NT2/D1 (cell line): ENCODE results near the gene DUSP5.

Experiments
- DNase-seq: peaks from one replicate; pipeline ENCODE4 v3.0.0-alpha.2; 2011; ENCODE audit warnings: low read depth, low spot score
- H3K27me3 ChIP-seq: 2 replicates; pipeline ENCODE4 v1.6.0; 2011; ENCODE audit warnings: mild to moderate bottlenecking; ENCODE audit not compliant: insufficient read length, insufficient read depth
- H3K36me3 ChIP-seq: 2 replicates; pipeline ENCODE4 v1.6.1; 2011; ENCODE audit warnings: mild to moderate bottlenecking, low read length, mixed read lengths; ENCODE audit not compliant: insufficient read depth, insufficient read length
- H3K4me1 ChIP-seq: 2 replicates; pipeline ENCODE4 v1.5.1; 2011; ENCODE audit not compliant: insufficient read depth, insufficient read length
- H3K4me3 ChIP-seq: 2 replicates; pipeline ENCODE4 v1.5.1; 2011; ENCODE audit warnings: low read depth; ENCODE audit not compliant: insufficient read length
- H3K9ac ChIP-seq: 2 replicates; pipeline ENCODE4 v1.6.0; 2011; ENCODE audit warnings: low read depth; ENCODE audit not compliant: insufficient read length
- H3K9me3 ChIP-seq: 2 replicates; pipeline ENCODE4 v1.5.1; 2011; ENCODE audit warnings: mild to moderate bottlenecking, low read length; ENCODE audit not compliant: insufficient read depth
- SUZ12 ChIP-seq: IDR thresholded peaks from 2 replicates; pipeline ENCODE4 v1.6.1; 2011; ENCODE audit not compliant: insufficient read length, insufficient read depth; ENCODE audit errors: extremely low read depth
- YY1 ChIP-seq: IDR thresholded peaks from 2 replicates; pipeline ENCODE4 v1.6.1; 2011; ENCODE audit not compliant: insufficient read length, insufficient read depth
- ZNF274 ChIP-seq: IDR thresholded peaks from 2 replicates; pipeline ENCODE4 v1.6.1; 2011; ENCODE audit warnings: mild to moderate bottlenecking, low read depth, low read length

DUSP5 gene

GRCh38 chr10:110510086-110510485, 12.4 kb downstream of the DUSP5 start:
- Histone ChIP-seq H3K9ac (no peak overlapping the region), H3K4me1 (no peaks in the 10 kb centered on the region), H3K27me3 (no peaks in the 10 kb centered on the region), H3K9me3 (no peaks in the 10 kb centered on the region), H3K36me3 (peaks cover 81% of the 10 kb centered on the region), H3K4me3 (no peak overlapping the region)
- no peak for TF ChIP-seq YY1
- no peak for TF ChIP-seq SUZ12
- no peak for TF ChIP-seq ZNF274
- DNase-seq, result no peak

DNA sequence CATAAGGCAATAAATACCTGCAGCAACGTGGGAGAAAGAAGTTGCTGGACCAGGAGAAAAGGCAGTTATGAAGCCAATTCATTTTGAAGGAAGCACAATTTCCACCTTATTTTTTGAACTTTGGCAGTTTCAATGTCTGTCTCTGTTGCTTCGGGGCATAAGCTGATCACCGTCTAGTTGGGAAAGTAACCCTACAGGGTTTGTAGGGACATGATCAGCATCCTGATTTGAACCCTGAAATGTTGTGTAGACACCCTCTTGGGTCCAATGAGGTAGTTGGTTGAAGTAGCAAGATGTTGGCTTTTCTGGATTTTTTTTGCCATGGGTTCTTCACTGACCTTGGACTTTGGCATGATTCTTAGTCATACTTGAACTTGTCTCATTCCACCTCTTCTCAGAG, 13.0 kb downstream of the DUSP5 start:
- H3K4me1 ChIP-seq, result no peaks in the 10 kb centered on the region

GRCh38 chr10:110511734-110512449, 14.2 kb downstream of the DUSP5 start:
- H3K4me1 ChIP-seq, result no peaks in the 10 kb centered on the region
- H3K36me3 ChIP-seq, result peaks cover 63% of the 10 kb centered on the region
- DNase-seq, result no peak
- no peaks in the 10 kb centered on the region for H3K27me3 ChIP-seq
- no peak overlapping the region for H3K9ac ChIP-seq
- no peaks in the 10 kb centered on the region for H3K9me3 ChIP-seq
- no peak overlapping the region for H3K4me3 ChIP-seq
- TF ChIP-seq SUZ12 (no peak), ZNF274 (no peak), YY1 (no peak)

More for the DNA sequence above, 13.0 kb downstream of the DUSP5 start:
- TF ChIP-seq ZNF274 (no peak), YY1 (no peak), SUZ12 (no peak)
- DNase-seq, result no peak
- Histone ChIP-seq H3K9me3 (no peaks in the 10 kb centered on the region), H3K27me3 (no peaks in the 10 kb centered on the region), H3K36me3 (peaks cover 74% of the 10 kb centered on the region), H3K9ac (no peak overlapping the region), H3K4me3 (no peak overlapping the region)

- Histone ChIP-seq H3K27me3 (no peaks in the 10 kb centered on the region), H3K36me3 (peaks cover 55% of the 10 kb centered on the region), H3K9me3 (no peaks in the 10 kb centered on the region), H3K4me3 (no peak overlapping the region), H3K9ac (no peak overlapping the region), H3K4me1 (no peaks in the 10 kb centered on the region)
- TF ChIP-seq SUZ12, result no peak
- no peak for TF ChIP-seq ZNF274
- no peak for TF ChIP-seq YY1
- no peak for DNase-seq
Observed at GRCh38 chr10:110512461-110513187, 14.9 kb downstream of the DUSP5 start.

DNA sequence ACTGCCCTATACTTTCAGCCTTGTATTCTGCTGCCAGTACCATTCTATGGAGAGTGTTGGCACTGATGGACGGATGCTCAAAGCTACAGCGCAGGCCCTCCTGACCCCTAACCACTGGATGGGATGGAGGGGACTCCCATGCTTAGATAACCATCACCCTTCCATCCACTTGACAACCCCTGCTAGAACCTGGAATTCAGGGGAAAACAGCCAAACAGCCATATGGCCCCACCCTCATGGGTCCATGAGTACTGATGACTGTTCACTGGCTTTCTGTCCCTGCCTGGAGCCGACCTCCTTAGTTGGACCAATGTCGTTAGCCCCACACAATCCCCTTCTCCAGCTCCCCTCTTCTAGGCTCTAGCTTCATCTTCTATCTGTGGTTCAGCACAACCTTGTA, 16.2 kb downstream of the DUSP5 start:
- TF ChIP-seq YY1 (no peak), ZNF274 (no peak), SUZ12 (no peak)
- Histone ChIP-seq H3K27me3 (no peaks in the 10 kb centered on the region), H3K9me3 (no peaks in the 10 kb centered on the region), H3K9ac (no peak overlapping the region), H3K36me3 (peaks cover 43% of the 10 kb centered on the region), H3K4me1 (no peaks in the 10 kb centered on the region), H3K4me3 (no peak overlapping the region)
- no peak for DNase-seq

DNA sequence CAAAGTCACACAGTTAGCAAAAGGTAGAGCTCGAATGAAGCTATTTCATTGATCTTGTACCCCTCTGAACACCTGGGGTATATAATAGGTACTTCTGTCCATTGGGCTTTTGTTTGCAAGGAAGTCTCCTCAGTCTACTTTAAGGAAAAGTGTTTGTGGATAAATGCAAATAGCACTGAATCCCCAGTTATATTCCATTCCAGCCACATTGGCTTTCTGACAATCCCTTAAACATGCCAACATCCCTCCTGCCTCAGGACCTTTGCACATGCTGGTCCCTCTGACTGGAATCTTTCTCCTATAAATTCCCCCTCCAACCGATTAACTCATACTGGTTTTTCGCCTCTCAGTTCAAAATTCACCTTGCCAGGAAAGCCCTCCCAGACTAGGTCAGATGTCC, 17.1 kb downstream of the DUSP5 start:
- H3K27me3 ChIP-seq, result no peaks in the 10 kb centered on the region
- no peaks in the 10 kb centered on the region for H3K9me3 ChIP-seq
- DNase-seq, result no peak
- H3K4me1 ChIP-seq, result no peaks in the 10 kb centered on the region
- no peak for TF ChIP-seq YY1
- TF ChIP-seq ZNF274, result no peak
- no peak for TF ChIP-seq SUZ12
- peaks cover 34% of the 10 kb centered on the region for H3K36me3 ChIP-seq
- H3K9ac ChIP-seq, result no peak overlapping the region
- no peak overlapping the region for H3K4me3 ChIP-seq

- TF ChIP-seq SUZ12 (no peak), YY1 (no peak), ZNF274 (no peak)
- Histone ChIP-seq H3K4me1 (no peaks in the 10 kb centered on the region), H3K9me3 (no peaks in the 10 kb centered on the region), H3K36me3 (peaks cover 14% of the 10 kb centered on the region), H3K4me3 (no peak overlapping the region), H3K27me3 (no peaks in the 10 kb centered on the region), H3K9ac (no peak overlapping the region)
- DNase-seq, result no peak
Observed at GRCh38 chr10:110516815-110517492, 19.2 kb downstream of the DUSP5 start.
